ENCODE results near the gene RXRG. TPM values are rescaled to one million over a fixed set of nuclear protein-coding genes. Genes with fewer than 3 reads are reported as not detected.

RXRG gene
- total RNA-seq, 1 experiment from 2014 or later: not detected

- DNase-seq (ENCODE audit: low spot score): no peak
Measured at GRCh38 chr1:165434281-165434680, 10.6 kb downstream of the RXRG start.

DNA sequence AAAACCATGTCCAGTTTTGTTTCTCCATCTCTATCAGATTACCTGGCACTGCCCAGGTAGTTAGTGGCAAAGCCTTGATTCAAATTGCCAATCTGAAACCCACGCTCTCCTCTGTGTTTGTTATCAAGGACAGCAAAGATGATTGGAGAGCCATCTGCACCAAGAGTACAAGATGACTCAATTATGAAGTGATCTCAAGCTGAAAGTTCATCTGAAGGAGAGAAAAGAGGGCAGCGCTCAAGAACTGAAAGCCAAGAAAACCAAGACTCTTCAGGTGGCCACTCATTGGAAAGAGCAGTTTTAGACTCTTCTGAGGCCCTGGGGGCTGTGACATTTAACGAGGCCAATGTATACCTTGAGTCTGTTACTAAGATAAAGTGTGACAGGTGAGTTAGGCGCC is 13.8 kb downstream of the RXRG start:
- no peaks in the 10 kb centered on the region for H3K36me3 ChIP-seq (ENCODE audit: insufficient read depth, low read length, poor library complexity, severe bottlenecking)
- TF ChIP-seq, protein P1, sequence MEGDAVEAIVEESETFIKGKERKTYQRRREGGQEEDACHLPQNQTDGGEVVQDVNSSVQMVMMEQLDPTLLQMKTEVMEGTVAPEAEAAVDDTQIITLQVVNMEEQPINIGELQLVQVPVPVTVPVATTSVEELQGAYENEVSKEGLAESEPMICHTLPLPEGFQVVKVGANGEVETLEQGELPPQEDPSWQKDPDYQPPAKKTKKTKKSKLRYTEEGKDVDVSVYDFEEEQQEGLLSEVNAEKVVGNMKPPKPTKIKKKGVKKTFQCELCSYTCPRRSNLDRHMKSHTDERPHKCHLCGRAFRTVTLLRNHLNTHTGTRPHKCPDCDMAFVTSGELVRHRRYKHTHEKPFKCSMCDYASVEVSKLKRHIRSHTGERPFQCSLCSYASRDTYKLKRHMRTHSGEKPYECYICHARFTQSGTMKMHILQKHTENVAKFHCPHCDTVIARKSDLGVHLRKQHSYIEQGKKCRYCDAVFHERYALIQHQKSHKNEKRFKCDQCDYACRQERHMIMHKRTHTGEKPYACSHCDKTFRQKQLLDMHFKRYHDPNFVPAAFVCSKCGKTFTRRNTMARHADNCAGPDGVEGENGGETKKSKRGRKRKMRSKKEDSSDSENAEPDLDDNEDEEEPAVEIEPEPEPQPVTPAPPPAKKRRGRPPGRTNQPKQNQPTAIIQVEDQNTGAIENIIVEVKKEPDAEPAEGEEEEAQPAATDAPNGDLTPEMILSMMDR (conservative IDR thresholded peaks at IDR 0.05; ENCODE audit: low read depth, low read length): no peak
- no peak for TF ChIP-seq EZH2 (IDR thresholded peaks at IDR 0.05; ENCODE audit: borderline replicate concordance, low read depth, low read length, poor library complexity, severe bottlenecking)
- BruUV-seq (replicated peaks): no TSS peak
- intact Hi-C loops (cut with micrococcal nuclease; ENCODE audit: unreplicated experiment): no loop called here
- no peak for DNase-seq (ENCODE audit: low spot score)
- H3K27ac ChIP-seq (ENCODE audit: low read depth, low read length, poor library complexity, severe bottlenecking): no peak overlapping the region
- CTCF ChIA-PET: no interaction called here
- no peaks in the 10 kb centered on the region for H3K27me3 ChIP-seq (replicated peaks; ENCODE audit: insufficient read depth, low read depth, low read length, poor library complexity)
- H3K4me1 ChIP-seq (ENCODE audit: insufficient read depth, low read length, poor library complexity, severe bottlenecking): no peaks in the 10 kb centered on the region
- no peak overlapping the region for H3K4me3 ChIP-seq (ENCODE audit: low read depth, low read length, poor library complexity, severe bottlenecking)
- H3K9me3 ChIP-seq (ENCODE audit: low read depth, low read length, poor library complexity, severe bottlenecking): no peaks in the 10 kb centered on the region
- POLR2A ChIA-PET (ENCODE audit: low non-redundant PET): no interaction called here

More at GRCh38 chr1:165434281-165434680, 10.6 kb downstream of the RXRG start:
- Histone ChIP-seq H3K4me3 (ENCODE audit: low read depth, low read length, poor library complexity, severe bottlenecking) (no peak overlapping the region), H3K4me1 (ENCODE audit: insufficient read depth, low read length, poor library complexity, severe bottlenecking) (no peaks in the 10 kb centered on the region), H3K27ac (ENCODE audit: low read depth, low read length, poor library complexity, severe bottlenecking) (no peak overlapping the region), H3K9me3 (ENCODE audit: low read depth, low read length, poor library complexity, severe bottlenecking) (no peaks in the 10 kb centered on the region), H3K27me3 (replicated peaks; ENCODE audit: insufficient read depth, low read depth, low read length, poor library complexity) (peaks cover 7% of the 10 kb centered on the region), H3K36me3 (ENCODE audit: insufficient read depth, low read length, poor library complexity, severe bottlenecking) (no peaks in the 10 kb centered on the region)
- POLR2A ChIA-PET (ENCODE audit: low non-redundant PET): no interaction called here
- intact Hi-C loops (cut with micrococcal nuclease; ENCODE audit: unreplicated experiment): no loop called here
- no TSS peak for BruUV-seq (replicated peaks)
- TF ChIP-seq, protein P1 (conservative IDR thresholded peaks at IDR 0.05; ENCODE audit: low read depth, low read length): no peak
- no peak for TF ChIP-seq EZH2 (IDR thresholded peaks at IDR 0.05; ENCODE audit: borderline replicate concordance, low read depth, low read length, poor library complexity, severe bottlenecking)
- CTCF ChIA-PET: no interaction called here

DNA sequence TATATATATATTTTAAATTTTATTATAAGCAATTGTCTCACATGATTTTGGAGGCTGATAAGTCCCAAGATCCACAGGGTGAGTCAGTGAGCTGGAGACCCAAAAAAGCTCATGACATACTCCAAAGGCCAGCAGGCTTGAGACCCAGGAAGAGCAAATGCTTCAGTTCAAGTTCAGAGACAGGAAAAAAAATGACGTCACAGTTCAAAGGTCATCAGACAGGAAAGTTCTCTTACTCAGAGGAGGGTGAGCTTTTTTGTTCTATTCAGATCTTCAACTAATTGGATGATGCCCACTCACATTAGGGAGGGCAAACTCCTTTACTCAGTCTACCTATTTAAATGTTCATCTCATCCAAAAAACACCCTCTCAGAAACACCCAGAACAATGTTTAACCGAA is 18.2 kb downstream of the RXRG start:
- no TSS peak for BruUV-seq (replicated peaks)
- intact Hi-C loops (cut with micrococcal nuclease; ENCODE audit: unreplicated experiment): no loop called here
- no peaks in the 10 kb centered on the region for H3K27me3 ChIP-seq (replicated peaks; ENCODE audit: insufficient read depth, low read depth, low read length, poor library complexity)
- no peak overlapping the region for H3K27ac ChIP-seq (ENCODE audit: low read depth, low read length, poor library complexity, severe bottlenecking)
- ChIA-PET POLR2A (ENCODE audit: low non-redundant PET) (no interaction called here), CTCF (no interaction called here)
- H3K4me3 ChIP-seq (ENCODE audit: low read depth, low read length, poor library complexity, severe bottlenecking): no peak overlapping the region
- no peaks in the 10 kb centered on the region for H3K36me3 ChIP-seq (ENCODE audit: insufficient read depth, low read length, poor library complexity, severe bottlenecking)
- no peaks in the 10 kb centered on the region for H3K9me3 ChIP-seq (ENCODE audit: low read depth, low read length, poor library complexity, severe bottlenecking)
- DNase-seq (ENCODE audit: low spot score): no peak
- TF ChIP-seq EZH2 (IDR thresholded peaks at IDR 0.05; ENCODE audit: borderline replicate concordance, low read depth, low read length, poor library complexity, severe bottlenecking): no peak
- TF ChIP-seq, protein P1 (conservative IDR thresholded peaks at IDR 0.05; ENCODE audit: low read depth, low read length): no peak
- H3K4me1 ChIP-seq (ENCODE audit: insufficient read depth, low read length, poor library complexity, severe bottlenecking): no peaks in the 10 kb centered on the region

All from A673 (cell line).